GM19395 (cell line): Measurements from ENCODE around the gene KRTAP25-1.

Source experiments
- ATAC-seq: cut with Tn5 transposase; IDR thresholded peaks from one replicate; pipeline ENCODE4 v1.9.1; 2021; ENCODE audit warnings: mild to moderate bottlenecking, moderate library complexity; ENCODE audit not compliant: unreplicated experiment

The KRTAP25-1 gene

GRCh38 chr21:30289215-30289614, at the start of gene KRTAP25-1:
Gene KRTAP25-1, minus strand, starts transcription at chr21:30289514. Its CDS starts 24 bp downstream, at chr21:30289490.
- ATAC-seq: no peak

- ATAC-seq: no peak
These were observed 49.4 kb upstream of the KRTAP25-1 start for GRCh38 chr21:30338717-30339116.

GRCh38 chr21:30337772-30338171, 48.5 kb upstream of the KRTAP25-1 start:
- no peak for ATAC-seq

GRCh38 chr21:30337276-30337744, 48.0 kb upstream of the KRTAP25-1 start, which contains the start of gene KRTAP27-1:
Gene KRTAP27-1, minus strand, starts transcription at chr21:30337694. Its CDS starts 26 bp downstream, at chr21:30337668.
- no peak for ATAC-seq

- no peak for ATAC-seq
These were observed 47.3 kb upstream of the KRTAP25-1 start for GRCh38 chr21:30336596-30336995.

GRCh38 chr21:30333736-30334135, 44.4 kb upstream of the KRTAP25-1 start:
- no peak for ATAC-seq

- ATAC-seq: no peak
These were observed 43.4 kb upstream of the KRTAP25-1 start for GRCh38 chr21:30332681-30333080.

GRCh38 chr21:30329203-30329875, 40.0 kb upstream of the KRTAP25-1 start:
- ATAC-seq: no peak

- ATAC-seq: no peak
These were observed 37.1 kb upstream of the KRTAP25-1 start for GRCh38 chr21:30326390-30326789.

GRCh38 chr21:30320215-30320614, 30.9 kb upstream of the KRTAP25-1 start, which contains the start of gene KRTAP26-1:
Gene KRTAP26-1, minus strand, starts transcription at chr21:30320315. Its CDS starts 280 bp downstream, at chr21:30320035.
- ATAC-seq: no peak

- no peak for ATAC-seq
These were observed 26.4 kb upstream of the KRTAP25-1 start for GRCh38 chr21:30315701-30316100.

GRCh38 chr21:30306884-30307283, 17.6 kb upstream of the KRTAP25-1 start:
- ATAC-seq: no peak

- ATAC-seq: no peak
These were observed 15.8 kb upstream of the KRTAP25-1 start for GRCh38 chr21:30305136-30305535.

GRCh38 chr21:30282850-30283249, 6.5 kb downstream of the KRTAP25-1 start, which contains the start of gene KRTAP24-1:
Gene KRTAP24-1, minus strand, starts transcription at chr21:30282950. Its CDS starts 18 bp downstream, at chr21:30282932.
- ATAC-seq: no peak

- ATAC-seq: no peak
These were observed 17.7 kb downstream of the KRTAP25-1 start for GRCh38 chr21:30271611-30272010.

GRCh38 chr21:30271156-30271555, 18.2 kb downstream of the KRTAP25-1 start:
- no peak for ATAC-seq

- ATAC-seq: no peak
These were observed 19.3 kb downstream of the KRTAP25-1 start for GRCh38 chr21:30269803-30270530.

GRCh38 chr21:30268608-30269197, 20.6 kb downstream of the KRTAP25-1 start:
- no peak for ATAC-seq

GRCh38 chr21:30257773-30258172, 31.5 kb downstream of the KRTAP25-1 start:
- no peak for ATAC-seq

GRCh38 chr21:30256100-30256499, 33.2 kb downstream of the KRTAP25-1 start:
- ATAC-seq: no peak

- ATAC-seq: no peak
These were observed 33.6 kb downstream of the KRTAP25-1 start for GRCh38 chr21:30255679-30256078.
